SK-N-DZ (cell line): ENCODE data around the gene GULP1.
A peak's percentile ranks its signal among the peaks of the same experiment; 100 is the strongest.

ENCODE experiments used
- DNase-seq: peaks from one replicate; pipeline ENCODE4 v3.0.0-alpha.2; 2015; ENCODE audit warnings: low spot score

Gene GULP1

DNA sequence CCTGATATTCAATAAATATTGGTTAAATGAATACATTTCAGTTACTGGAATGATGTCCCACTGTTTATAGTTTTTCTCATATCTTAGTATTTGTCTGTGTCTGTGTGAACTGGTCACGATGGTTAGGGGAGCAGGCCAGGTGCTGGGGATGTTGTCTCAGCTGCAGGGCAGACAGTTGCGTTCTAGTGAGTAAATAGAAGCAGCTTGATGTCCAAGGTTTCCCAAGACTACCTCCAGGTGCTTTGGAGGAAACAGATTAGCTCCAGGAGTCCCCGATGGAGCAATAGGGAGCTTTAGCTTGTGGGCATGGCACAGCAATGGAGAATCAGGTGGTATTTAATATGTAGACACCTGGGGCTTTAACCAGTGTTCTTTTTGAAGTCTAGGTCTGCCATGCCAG, 75.5 kb downstream of the GULP1 start:
- no peak for DNase-seq

DNA sequence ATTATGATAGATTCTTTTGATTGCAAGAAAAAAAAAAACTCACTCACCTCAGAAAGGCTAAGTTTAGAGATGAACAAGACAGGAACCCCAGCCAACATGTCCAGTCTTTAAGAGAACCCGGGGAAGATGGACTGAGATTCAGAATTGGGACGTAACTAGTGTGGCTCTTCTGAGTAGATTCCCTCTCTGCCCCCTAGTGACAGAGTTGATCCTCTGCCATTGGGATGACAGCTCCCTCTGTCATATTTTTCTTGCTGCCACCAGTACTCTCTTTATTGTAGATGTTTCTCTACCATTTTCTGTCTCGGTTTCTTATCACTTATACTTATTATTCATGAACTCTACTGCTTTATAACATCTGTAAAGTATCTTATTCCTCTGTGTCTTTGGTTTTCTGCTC, 77.7 kb downstream of the GULP1 start:
- DNase-seq = peak; percentile 51

DNA sequence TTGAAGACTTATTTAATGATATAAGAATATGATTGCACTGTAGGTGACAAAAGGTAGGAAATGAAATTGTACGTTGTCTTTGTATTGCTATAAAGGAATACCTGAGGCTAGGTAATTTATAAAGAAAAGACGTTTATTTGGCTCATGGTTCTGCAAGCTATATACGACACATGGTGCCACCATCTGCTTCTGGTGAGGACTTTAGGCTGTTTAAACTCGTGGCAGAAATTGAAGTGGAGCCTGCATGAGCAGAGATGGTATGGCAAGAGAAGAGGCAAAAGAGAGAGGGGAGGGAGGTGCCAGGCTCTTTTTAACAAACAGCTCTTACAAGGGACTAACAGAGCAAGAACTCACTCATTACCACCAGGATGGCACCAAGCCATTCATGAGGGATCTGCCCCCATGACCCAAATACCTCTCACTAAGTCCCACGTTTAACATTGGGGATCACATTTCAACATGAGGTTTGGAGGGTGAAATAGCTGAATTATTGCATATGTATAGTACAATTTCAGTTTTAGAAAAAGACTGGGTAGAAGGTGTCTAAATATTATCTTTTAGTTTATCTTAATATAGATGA, 86.8 kb downstream of the GULP1 start:
- no peak for DNase-seq

DNA sequence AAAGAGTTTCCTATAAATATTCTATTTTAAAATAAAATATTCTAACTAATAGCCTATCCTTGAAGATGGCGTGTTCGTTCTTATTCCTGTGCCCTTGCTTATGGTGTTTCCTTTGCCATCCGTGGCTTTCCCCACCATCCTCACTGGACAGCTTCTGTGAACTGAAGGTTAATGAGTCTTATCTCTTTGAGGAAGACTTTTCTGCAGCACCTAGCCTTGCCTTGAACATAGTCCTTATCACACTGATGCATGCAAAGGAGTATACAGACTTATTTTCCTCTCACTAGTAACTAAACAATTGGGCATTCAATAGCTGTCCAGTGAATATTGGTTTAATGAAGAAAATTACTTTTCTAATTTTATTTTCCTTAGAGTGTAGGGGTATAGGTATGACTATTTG, 88.1 kb downstream of the GULP1 start:
- DNase-seq = no peak

DNA sequence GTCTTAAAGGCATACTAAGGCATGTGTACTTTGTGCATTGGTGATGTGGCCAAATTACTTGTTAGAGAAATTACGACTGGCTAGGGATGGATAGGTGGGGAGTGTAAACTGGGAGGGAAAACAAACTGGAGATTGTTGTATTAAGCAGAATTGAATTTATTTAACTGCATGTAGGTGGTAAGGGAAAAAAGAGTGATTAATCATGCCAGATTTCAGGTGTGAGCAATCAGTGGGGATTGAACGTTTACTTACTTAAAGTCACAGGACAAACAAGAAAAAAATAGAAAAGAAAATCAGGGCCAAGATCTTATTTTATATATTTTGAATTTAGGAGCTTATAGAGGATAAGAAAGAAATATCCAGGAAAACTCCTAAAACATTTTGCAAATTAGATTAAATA, 88.6 kb downstream of the GULP1 start:
- no peak for DNase-seq

DNA sequence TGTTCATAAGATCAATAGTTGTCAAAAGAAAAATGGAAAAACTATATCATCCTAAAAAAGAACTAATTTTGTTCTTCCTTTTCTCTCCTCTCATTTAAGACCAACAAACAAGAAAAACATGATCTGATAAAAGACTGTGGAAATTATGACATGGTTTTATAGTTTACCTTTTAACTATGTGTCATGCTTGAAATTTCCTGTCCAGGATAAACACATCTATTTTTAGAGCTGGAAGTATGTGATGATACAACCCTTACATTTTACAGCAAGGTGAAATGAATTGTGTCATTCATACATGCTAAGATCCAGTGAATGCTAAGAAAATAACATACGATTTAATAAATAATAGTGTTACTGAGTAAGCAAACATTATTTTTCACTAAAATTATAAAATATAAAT, 89.9 kb downstream of the GULP1 start:
- DNase-seq = no peak

DNA sequence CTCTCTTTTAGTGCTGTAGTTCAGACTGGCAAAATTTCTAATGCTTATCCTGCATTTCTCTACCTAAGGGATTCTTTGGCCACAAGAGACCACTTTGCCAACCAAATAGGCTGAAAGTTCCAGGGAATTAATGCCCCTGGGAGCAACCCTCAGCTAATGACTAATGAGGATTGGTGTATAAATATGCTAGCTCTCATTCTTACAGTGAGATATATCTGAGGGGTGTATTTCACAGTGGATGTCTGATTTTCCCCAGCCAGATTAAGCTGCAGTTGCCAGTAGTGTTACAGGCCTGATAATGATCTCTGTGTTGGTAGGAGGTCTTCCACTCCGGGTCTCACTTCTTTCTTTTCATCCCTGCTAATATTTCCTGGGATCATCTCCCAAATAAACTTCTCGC, 90.4 kb downstream of the GULP1 start:
- DNase-seq = no peak

DNA sequence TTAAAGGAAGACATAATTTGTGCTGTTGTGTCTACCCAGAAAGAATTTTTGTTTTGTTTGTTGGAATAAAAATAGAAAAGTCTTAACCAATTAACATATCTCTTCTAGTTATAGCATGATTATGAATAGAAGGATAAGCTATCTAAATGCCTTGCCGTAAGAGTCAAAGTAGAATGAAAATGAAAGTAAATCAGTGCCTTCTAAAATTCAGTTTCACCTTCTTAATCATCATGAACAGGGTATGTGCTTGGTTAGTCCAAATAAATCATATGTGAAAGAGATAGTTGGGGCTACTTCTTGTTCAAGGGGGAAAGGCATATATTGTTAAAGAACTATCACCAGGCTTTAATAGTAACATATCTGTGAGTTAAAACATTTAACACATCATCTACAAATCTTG, 91.5 kb downstream of the GULP1 start:
- DNase-seq = no peak

DNA sequence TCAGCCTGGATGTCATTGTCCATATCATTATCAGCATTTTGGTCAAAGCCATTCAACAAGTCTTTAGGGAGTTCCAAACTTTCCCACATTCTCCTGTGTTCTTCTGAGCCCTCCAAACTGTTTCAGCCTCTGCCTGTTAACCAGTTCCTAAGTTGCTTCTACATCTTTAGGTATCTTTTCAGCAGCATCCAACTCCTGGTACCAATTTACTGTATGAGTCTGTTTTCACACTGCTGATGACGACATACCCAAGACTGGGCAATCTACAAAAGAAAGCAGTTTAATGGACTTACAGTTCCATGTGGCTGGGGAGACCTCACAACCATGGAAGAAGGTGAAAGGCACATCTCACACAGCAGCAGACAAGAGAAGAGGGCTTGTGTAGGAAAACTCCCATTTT, 94.2 kb downstream of the GULP1 start:
- no peak for DNase-seq

DNA sequence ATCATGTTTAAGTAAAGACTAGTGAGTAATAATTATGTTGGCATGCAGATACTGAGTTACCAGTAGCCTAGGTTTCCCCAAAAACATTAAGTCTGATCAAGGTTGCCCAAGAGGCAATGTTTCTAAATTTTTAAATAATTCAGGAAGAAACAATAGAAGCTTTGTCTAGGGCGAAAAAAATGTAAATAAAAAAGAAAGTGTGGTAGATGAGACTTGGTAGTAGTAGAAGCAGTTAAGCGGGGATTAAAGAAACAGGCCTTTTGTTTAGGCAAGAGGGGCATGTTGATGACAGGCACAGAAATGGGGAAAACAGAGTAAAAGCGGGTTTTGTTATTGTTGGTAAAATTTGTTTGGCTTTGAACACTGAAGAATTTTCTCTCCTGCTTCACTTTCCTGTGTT, 97.2 kb downstream of the GULP1 start:
- no peak for DNase-seq

DNA sequence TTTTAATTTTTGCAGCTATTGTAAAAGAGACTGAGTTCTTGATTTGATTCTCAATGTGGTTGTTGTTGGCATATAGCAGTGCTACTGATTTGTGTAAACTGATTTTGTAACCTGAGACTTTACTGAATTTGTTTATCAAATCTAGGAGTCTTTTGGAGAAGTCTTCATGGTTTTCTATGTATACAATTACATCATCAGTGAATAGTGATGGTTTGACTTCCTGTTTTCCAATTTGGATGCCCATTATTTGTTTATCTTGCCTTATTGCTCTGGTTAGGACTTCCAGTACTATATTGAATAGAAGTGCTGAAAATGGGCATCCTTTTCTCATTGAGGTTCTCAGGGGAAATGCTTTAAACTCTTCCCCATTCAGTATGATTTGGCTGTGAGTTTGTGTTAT, 99.7 kb downstream of the GULP1 start:
- no peak for DNase-seq

DNA sequence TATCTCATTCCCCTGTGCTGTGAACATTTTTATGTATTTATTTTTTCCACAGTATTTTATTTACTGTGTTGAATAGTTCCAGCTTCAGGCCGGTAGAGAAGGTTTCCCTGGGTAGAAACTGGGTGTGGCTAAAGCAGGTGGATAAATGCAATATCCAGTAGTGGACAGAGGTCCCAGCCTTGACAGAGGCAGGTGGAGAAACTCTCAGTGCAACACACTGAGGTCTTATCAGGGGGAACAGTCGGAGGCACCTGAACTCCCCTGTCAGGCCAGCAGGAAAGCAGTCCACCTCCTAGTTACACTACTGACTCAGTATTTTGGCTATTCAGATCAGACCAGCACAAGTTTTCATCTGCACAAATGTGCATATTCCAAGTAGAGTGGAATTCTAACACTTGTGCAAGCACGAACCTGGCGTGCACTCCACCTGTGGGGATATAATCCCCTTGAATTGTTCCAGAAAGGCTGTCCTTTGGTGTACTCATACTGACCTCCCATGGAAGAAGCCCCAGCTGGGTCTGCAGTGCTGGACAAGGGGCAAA, 103.3 kb downstream of the GULP1 start:
- no peak for DNase-seq

DNA sequence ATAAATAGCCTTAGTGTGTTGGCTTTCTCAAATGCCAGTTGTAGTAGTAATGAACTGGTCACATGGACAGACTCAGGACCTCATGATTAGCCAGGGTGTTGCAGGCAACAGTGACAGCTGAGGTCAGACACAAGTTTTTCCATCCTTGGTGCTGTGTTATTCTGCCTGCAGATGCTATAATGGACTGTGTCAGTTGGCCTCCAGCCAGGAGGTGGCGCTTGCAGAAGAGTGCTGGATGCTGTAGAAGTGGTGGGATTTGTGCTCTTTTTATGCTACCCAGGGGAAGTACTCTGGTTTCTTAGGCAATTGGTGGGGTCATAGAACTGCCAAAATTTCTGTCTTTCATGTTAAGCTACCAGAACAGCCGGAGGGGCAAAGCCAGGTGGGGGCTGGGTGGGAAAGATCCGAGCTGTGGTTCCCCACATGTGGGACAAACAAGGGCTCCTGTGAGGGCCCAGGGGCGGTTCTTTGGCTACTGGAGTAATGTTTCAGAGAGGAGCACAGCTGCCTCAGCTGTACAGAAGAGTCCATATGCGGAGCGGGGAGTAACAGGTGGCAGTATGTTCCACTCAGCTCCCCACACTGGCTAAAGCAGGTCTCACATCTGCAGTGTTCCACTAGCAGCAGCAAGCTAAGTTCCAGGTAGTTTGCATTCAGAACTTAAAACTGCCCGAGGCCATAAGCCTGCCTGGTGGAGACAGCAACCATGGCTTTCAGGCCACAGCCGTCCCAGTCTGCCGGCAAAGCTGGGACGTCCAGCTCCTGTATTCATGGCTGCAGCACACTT, 104.4 kb downstream of the GULP1 start:
- DNase-seq = no peak

DNA sequence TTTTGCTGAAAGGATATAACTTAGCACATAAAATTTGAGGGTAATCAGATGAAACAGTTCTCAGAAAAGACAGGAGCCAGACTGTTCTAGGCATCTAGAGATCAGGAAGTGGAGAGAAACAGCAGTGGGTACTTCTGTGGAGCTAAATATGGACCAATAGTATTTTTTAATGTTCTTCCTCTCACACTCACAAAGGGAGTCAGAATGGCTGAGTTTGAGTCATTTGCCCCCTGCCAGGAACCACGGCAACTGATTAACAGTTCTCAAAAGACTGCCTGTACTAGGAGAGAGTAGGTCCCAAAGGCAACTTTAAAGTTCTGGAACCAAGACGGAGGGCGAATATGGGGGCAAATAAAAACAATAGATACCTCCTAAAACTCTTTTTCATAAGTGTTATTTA, 107.5 kb downstream of the GULP1 start:
- DNase-seq = no peak

DNA sequence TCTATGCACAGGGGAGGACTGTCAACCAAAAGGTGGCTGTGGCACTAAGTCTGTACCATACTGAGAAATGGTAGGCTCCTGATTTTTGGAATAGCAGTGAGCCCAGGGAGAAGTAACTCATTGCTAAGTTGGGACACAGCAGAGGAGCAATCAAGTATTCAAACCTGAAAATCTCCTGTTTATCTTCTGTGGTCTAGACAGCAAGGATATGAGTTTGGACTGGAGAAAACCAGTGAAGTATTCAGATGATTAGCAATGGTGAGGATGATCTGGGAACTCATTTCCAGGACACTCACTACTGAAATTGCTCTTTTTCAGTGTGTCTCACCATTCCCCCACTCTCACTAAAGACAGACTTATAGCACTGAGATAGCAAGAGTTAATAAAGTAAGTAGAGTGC, 112.0 kb downstream of the GULP1 start:
- DNase-seq = no peak

DNA sequence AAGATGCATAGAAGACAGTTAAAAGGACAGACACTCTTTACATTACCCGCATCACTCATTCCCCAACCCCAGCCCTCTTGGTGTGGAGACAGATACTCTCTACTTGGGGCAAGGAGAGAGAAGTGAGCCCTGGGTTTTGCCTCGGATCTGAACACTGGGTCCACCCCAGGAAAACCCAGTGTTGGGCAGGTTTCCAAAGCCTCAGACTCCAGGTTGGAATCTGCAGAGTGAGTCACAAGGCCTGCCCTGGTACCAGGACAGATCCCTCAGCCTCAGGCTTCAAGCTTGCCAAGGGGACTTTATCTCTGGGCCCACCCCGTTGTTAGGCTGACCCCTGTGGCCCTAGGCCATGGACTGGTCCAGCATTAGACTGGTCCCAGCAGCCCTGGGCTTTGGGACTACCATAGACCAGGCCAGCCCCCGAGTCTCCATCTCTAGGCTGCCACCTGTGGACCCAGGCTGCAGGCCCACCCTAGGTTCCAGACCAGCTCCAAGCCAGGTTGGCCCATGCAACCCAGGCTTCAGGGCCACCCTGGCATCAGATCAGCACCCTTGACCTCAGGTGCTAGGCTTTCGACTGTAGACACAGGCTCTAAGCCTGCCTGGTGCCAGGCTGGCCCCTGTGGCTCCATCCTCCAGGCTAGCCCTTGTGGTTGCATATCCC, 112.8 kb downstream of the GULP1 start:
- DNase-seq = no peak

DNA sequence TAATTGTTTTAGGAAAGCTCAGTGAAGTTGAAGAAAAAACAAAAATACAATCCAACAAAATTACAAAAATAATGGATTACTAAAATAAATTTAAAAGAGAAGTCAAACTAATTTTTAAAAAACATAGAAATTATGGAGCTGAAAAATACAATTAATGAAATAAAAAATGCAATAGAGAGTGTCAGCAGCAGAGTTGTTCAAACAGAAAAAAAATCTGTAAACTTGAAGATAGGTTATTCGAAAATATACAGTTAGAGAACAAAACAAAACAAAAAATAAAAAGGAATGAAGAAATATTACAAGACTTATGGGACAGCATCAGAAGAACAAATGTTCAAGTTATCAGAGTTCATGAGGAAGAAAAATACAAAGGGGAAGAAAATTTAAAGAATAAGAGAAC, 114.7 kb downstream of the GULP1 start:
- no peak for DNase-seq

DNA sequence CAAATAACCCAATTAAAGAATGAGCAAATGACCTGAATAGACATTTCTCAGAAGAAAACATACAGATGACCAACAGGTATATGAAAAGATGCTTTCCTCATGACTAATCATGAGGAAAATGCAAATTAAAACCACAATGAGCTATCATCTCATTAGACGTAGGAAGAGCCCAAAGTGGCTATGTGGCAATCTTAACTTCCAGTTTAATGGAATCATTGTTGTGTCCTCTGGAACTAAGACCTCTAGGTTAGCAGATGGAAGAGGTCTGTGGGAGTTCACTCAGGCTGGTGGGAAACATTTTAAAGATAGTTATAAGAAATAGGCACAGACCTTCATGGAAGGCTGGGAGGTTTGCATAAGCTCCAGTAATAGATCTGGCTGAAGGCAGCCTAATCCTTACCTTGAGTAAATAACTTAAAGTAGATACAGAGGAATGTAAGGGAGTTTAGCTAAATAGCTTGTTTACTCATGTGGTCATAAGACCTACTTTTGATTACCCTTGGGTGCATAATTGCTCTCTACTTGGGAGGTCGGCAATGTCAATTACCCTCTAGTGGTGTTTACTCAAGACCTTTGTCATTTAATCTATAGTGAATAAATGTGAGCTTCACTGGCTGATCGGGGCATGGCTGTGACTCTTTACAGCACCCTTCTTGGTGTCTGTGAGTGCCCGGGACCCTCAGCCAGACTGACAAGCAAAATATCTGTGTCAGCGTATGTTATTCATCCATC, 119.0 kb downstream of the GULP1 start:
- no peak for DNase-seq

DNA sequence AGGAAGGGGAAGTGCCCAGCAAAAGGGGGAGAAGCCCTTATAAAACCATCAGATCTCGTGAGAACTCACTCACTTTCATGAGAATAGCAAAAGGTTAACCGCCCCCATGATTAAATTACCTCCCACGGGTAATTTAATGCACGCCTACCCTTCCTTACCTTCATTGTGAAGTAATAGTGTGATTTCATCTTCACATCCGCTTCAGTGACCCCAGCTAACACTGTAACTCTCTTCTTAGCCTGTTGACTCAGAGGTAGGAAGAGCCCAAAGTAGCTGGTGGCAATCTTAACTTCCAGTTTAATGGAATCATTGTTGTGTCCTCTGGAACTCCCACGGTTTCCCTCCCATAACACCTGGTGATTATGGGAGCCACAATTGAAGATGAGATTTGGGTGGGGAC, 120.5 kb downstream of the GULP1 start:
- no peak for DNase-seq

DNA sequence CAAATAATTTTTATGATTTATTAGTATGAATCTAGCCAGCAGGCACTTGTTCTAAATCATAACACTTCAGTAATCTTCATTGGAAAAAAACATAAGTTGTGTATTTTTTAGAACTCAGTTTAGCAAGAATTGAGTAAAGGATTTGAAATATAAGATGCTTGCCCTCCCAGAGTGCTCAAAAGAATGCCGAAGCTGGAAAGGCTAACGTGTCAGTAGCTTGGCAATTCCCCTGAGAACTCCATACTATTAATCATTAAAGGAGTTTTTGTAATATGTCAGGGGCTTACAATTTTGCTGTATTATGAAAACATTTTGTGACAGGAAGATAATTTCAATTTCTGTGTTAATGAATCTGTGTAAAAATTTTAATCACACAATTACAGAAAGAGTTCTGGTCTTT, 122.7 kb downstream of the GULP1 start:
- no peak for DNase-seq

DNA sequence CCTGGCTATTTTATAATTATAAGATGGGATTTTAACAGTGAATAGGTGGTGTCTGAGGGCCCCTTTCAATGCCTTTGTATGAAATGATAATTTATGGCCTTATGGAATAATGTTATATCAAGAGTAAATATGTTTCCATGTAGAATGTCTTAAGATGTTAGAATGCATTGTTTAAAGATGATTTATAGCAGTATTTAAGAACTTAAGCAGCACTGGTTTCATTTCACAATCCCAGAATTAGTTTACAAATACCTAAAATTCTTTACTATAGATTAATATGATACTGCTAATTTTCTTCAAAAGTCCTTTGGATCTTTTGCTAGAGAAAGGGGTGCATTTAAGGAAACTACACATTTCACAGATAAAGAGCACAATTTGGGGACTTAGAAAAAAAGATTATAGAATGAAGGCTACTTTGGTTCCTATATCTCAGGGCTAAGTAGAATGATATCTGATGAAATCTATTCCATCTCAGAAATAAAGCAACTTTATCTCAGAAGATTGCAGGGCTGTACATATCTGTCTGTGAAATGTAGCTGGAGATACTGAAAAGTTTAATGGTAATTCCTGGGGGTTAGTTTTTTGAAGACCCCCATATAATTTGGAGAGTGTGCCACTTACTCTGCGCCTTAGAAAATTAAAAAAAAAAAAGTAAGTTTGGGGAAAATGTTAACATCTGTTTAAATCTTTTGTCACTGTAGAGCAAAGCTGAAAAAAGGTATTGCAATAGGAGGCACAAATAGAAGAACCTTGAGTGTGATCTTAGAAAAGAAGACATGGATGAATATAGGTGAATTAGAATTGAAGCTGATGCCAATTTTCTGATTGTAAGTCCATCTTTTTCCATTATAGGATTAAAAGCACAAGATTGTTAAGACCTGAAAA, 123.4 kb downstream of the GULP1 start:
- no peak for DNase-seq
